Endothelial cell (in vitro differentiated cells): ENCODE data around the gene TMPRSS11B. TPM values are rescaled to one million over a fixed set of nuclear protein-coding genes. Genes with fewer than 3 reads are reported as not detected.
"Not testable (repeated sequence)": the region's sequence is repeated elsewhere in the genome, so short reads cannot be mapped to it uniquely, and the experiment has no call there.

Experiments
- DNase-seq: peaks from one replicate; pipeline ENCODE4 v3.0.0; 2021; ENCODE audit warnings: low spot score
- H3K27ac Mint-ChIP-seq: one replicate; pipeline ENCODE4 v1.8.0; 2021; ENCODE audit warnings: mixed read lengths, inconsistent platforms; ENCODE audit not compliant: unreplicated experiment
- H3K27me3 Mint-ChIP-seq: one replicate; pipeline ENCODE4 v1.8.0; 2021; ENCODE audit warnings: mild to moderate bottlenecking, moderate library complexity, mixed read lengths, inconsistent platforms; ENCODE audit not compliant: unreplicated experiment
- H3K36me3 Mint-ChIP-seq: one replicate; pipeline ENCODE4 v1.8.0; 2021; ENCODE audit warnings: mild to moderate bottlenecking, low read depth, mixed read lengths, inconsistent platforms; ENCODE audit not compliant: unreplicated experiment
- H3K4me1 Mint-ChIP-seq: one replicate; pipeline ENCODE4 v1.8.0; 2021; ENCODE audit warnings: mild to moderate bottlenecking, mixed read lengths, inconsistent platforms; ENCODE audit not compliant: unreplicated experiment
- H3K4me3 Mint-ChIP-seq: one replicate; pipeline ENCODE4 v1.8.0; 2021; ENCODE audit warnings: mild to moderate bottlenecking, mixed read lengths, inconsistent platforms; ENCODE audit not compliant: unreplicated experiment
- H3K9me3 Mint-ChIP-seq: one replicate; pipeline ENCODE4 v1.8.0; 2021; ENCODE audit warnings: mixed read lengths, inconsistent platforms; ENCODE audit not compliant: unreplicated experiment
- total RNA-seq: library from RNA; stranded (reverse); fragmentation: NEBNext Ultra II Directional; extraction: Animal tissue kit (Norgen Biotek cat#: 25700); gene quantifications from one replicate; pipeline ENCODE4 v1.2.1, GENCODE V29; 2021; ENCODE audit not compliant: unreplicated experiment
- TF ChIP-seq, protein P1 (sequence below): fragments of 200-600 bp; sonication (generic); IDR thresholded peaks from one replicate; pipeline ENCODE4 v1.5.0; 2021; ENCODE audit warnings: antibody characterized with exemption; ENCODE audit not compliant: unreplicated experiment

Gene TMPRSS11B
- total RNA-seq, 1 donor from 2014 or later = 0.56 TPM

DNA sequence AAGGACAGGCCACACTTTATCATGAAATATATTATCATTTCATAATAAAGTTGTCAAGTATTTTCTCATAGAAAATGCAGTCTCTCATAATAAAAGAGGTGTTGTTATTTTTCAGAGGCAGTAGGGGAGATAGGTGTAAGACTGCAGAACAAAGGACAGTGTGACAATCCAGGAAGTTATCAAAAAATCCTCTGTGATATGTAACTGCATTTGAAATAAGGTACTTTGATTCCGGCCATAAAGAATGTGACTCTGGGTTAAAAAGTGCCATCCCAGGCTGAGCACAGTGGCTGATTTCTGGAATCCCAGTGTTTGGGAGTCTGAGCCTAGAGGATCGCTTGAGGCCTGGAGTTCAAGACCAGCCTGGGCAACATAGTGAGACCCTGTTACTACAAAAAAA lies 37.6 kb upstream of the TMPRSS11B start:
- Mint-ChIP-seq H3K27me3 (peaks cover 2% of the 10 kb centered on the region), H3K4me1 (no peaks in the 10 kb centered on the region), H3K36me3 (no peaks in the 10 kb centered on the region), H3K27ac (no peak overlapping the region), H3K4me3 (no peak overlapping the region), H3K9me3 (no peaks in the 10 kb centered on the region)
- TF ChIP-seq, protein P1, sequence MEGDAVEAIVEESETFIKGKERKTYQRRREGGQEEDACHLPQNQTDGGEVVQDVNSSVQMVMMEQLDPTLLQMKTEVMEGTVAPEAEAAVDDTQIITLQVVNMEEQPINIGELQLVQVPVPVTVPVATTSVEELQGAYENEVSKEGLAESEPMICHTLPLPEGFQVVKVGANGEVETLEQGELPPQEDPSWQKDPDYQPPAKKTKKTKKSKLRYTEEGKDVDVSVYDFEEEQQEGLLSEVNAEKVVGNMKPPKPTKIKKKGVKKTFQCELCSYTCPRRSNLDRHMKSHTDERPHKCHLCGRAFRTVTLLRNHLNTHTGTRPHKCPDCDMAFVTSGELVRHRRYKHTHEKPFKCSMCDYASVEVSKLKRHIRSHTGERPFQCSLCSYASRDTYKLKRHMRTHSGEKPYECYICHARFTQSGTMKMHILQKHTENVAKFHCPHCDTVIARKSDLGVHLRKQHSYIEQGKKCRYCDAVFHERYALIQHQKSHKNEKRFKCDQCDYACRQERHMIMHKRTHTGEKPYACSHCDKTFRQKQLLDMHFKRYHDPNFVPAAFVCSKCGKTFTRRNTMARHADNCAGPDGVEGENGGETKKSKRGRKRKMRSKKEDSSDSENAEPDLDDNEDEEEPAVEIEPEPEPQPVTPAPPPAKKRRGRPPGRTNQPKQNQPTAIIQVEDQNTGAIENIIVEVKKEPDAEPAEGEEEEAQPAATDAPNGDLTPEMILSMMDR = no peak
- DNase-seq = no peak

DNA sequence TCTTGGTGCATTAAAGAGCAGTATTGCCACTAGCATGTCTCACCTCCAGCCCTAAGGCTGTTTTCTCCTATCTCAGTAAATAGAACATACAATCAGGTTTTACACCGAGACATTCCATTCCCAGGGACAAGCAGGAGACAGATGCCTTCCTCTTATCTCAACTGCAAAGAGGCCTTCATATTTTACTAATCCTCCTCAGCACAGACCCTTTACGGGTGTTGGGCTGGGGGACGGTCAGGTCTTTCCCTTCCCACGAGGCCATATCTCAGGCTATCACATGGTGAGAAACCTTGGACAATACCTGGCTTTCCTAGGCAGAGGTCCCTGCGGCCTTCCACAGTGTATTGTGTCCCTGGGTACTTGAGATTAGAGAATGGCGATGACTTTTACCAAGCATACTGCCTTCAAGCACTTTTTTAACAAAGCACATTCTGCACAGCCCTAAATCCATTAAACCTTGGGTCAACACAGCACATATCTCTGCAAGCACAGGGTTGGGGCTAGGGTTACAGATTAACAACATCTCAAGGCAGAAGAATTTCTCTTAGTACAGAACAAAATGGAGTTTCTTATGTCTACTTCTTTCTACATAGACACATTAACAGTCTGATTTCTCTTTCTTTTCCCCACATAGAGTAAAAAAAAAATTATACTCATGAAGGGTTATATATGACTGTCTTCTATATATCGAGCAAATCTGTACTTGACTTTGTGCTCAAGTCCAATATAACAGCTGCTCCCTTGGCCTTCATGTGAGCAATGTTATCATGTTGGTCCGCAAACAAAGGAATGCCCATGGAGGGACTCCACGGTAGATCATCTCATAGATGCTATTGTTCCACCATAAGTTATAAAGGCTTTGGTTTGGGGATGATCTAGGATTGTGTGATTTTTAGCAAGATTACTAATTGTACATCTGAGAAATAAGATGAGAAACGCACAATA lies 36.6 kb upstream of the TMPRSS11B start:
- H3K4me3 Mint-ChIP-seq, H3K9me3 Mint-ChIP-seq, H3K27me3 Mint-ChIP-seq, H3K27ac Mint-ChIP-seq, H3K36me3 Mint-ChIP-seq, DNase-seq, H3K4me1 Mint-ChIP-seq: not testable (repeated sequence)

DNA sequence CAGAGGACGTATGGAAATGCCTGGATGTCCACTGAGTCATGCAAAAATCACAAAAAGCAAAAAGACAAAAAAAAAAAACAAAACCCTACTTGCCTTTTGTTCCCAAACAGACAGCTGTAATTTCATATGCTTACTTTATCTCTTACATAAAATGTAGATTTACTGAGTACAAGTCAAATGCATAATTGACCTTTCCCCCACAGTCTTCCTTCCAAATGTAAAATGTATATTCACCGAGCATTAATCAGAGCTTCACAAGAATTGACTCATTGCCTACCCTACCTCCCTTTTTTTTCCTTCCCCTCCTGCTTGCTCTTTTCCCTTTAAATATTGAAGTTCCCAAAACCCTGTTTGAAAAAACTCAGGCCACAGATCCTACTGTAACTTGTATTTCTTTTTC lies 32.5 kb upstream of the TMPRSS11B start:
- no peak overlapping the region for H3K27ac Mint-ChIP-seq
- peaks cover 4% of the 10 kb centered on the region for H3K27me3 Mint-ChIP-seq
- H3K4me3 Mint-ChIP-seq = no peak overlapping the region
- DNase-seq = no peak
- no peaks in the 10 kb centered on the region for H3K9me3 Mint-ChIP-seq
- H3K4me1 Mint-ChIP-seq = peaks cover 11% of the 10 kb centered on the region
- no peaks in the 10 kb centered on the region for H3K36me3 Mint-ChIP-seq
- TF ChIP-seq, protein P1 = no peak

DNA sequence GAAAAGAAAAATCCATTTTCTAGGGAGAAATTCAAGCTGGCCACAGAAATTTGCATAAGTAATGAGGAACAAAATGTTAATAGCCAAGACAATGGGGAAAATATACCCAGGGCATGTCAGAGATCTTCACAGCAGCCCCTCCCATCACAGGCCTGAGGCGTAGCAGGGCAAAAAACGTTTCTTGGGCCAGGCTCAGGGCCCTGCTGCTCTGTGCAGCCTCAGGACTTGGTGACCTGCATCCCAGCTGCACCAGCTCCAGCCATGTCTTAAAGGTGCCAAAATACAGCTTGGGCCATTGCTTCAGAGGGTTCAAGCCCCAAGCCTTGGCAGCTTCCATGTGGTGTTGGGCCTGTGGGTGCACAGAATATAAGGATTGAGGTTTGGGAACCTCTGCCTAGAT lies 32.1 kb upstream of the TMPRSS11B start:
- TF ChIP-seq, protein P1 = no peak
- H3K4me1 Mint-ChIP-seq = peaks cover 11% of the 10 kb centered on the region
- no peak overlapping the region for H3K4me3 Mint-ChIP-seq
- H3K27me3 Mint-ChIP-seq = peaks cover 4% of the 10 kb centered on the region
- H3K36me3 Mint-ChIP-seq = no peaks in the 10 kb centered on the region
- no peak overlapping the region for H3K27ac Mint-ChIP-seq
- no peaks in the 10 kb centered on the region for H3K9me3 Mint-ChIP-seq
- DNase-seq = no peak

DNA sequence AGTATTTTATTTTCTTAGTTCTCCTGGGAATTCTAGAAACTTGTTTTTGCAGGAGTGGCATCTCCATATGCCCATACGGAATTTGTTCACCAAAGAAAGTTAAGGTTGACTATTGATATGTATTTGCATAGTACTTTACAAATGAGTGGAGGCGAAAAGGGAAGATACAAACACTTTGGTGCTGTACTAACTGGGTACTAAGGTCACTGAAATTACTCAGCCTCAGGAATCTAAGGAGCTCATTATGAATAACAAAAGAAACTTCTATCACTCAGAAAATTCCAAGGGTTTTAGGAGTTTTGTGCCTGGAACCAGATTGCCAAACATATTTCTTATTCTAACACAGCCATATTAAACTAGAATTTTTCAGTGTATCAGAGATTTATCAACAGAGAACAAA lies 27.4 kb upstream of the TMPRSS11B start:
- no peaks in the 10 kb centered on the region for H3K36me3 Mint-ChIP-seq
- H3K4me3 Mint-ChIP-seq = no peak overlapping the region
- H3K27ac Mint-ChIP-seq = no peak overlapping the region
- peaks cover 2% of the 10 kb centered on the region for H3K27me3 Mint-ChIP-seq
- H3K4me1 Mint-ChIP-seq = peaks cover 11% of the 10 kb centered on the region
- no peak for DNase-seq
- peaks cover 7% of the 10 kb centered on the region for H3K9me3 Mint-ChIP-seq
- TF ChIP-seq, protein P1 = no peak
